GM19025 (cell line): Measurements from ENCODE around the gene SH2D2A.

ENCODE experiments used
- ATAC-seq: cut with Tn5 transposase; IDR thresholded peaks from one replicate; pipeline ENCODE4 v1.9.1; 2021; ENCODE audit warnings: mild to moderate bottlenecking, low read depth, moderate library complexity; ENCODE audit not compliant: unreplicated experiment

Gene SH2D2A

DNA sequence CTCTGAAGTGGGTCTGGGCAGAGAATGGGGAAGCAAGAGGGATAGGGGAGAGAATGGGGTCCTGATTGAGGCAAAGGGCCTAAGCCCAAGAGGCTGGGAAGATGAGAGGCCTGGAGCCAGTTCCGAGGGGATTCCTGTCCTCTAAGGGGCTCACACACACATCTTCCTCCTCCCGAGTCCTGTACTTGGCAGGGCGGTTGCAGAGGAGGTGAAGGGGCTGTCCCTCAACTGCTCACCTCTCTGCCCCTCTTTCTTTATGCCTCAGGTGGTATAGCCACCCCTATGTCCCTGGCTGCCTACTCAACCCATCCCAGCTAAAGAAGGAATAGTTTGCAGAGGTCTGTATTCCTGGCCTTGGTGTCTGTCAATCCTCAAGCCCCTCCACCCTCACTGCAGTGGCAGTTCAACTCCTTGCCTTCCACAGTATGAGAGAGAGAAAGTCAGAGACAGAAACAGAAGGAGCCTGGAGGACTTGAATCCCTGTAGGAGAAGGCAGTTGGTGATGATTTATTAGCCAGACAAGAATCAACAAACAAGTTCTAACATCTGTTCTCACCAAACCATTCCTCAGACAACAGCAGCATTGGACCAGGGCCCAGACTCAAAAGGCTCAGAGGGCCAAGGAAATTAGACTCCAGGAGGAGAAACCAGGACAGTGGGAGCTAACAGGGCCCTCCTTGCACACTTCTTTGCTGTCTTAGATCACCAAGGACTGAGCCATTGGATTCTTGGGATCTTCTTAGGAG is 10.7 kb downstream of the SH2D2A start:
- ATAC-seq, result no peak

DNA sequence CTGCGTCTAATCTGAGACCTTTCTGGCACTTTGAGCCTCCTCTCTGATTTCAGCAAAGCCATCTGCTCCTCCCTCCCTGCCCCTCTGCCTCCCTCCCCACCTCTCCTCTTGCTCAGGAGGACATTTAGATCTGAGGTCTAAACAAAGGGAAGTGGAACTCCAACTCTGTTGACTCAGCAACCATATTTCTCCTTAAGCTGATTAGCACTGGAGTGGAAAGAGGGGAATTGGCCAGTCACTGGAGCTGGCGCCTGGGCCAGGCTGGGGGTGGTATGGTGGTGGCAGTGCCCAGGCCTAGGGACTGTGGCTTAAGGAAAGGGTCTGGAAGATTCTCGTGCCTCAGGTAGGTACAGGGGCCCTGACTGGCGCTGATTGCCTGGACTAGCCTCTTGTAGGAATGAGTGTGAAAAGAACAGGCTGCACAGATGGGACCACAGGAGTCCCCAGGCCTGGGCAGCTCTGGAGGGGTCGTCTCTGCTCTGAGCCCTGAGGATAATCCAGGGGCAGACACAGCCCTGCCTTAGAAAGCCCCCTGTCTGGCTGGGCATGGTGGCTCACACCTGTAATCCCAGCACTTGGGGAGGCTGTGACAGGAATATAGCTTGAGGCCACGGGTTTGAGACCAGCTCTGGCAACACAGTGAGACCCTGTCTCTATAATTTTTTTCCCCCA is 11.9 kb downstream of the SH2D2A start:
- no peak for ATAC-seq

DNA sequence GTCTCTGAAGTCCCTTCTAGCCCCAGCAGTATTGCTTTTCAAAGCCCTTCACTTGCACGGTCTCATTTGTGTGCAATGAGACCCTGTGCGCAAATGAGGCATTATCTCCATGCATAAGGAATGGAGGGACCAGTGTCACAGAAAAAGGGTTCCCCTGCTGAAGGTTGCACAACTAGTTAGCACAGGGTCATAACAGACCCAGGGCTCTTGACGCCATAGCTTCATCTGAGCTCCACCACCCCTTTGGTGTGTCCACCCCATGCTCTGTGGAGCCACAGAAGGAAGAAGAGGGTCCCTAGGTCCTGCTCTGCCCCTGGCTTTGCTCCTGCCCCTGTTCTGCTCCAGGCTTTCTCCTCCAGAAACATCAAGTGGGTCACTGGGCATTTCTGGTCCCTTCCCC is 12.6 kb downstream of the SH2D2A start:
- ATAC-seq, result no peak

DNA sequence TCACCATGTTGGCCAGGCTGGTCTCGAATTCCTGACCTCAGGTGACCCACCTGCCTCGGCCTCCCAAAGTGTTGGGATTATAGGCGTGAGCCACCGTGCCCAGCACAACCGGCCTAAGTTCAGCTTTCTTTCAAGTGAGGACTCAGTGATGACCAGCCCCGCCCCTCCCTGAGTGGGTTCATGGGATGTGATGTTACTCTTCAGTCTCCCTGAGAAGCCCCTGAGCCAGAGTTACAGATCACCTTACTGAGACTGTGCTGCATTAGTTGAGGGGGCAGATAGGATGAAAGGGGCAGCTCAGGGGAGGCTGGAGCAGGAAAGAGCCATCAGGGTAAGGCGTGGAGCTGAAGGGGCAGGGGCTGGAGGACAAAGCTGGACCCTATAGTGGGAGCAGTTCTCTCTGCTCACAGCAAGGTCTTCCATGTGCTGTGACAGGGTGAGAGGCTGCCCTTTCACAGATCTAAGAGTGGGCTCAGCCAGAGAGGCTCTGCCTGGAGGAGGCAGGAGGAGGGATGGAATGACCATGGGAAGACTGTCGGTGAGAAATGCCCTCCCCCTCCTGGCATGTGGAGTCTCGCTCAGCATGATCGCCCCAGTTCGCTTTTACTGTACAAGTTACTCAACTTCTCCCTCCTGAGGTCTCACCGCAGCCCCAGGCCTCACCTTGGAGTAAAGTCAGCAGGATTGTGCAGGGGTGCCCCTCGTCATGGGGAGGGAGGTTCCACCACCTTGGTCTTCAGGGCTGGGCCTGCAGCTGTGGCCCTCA is 13.4 kb downstream of the SH2D2A start:
- ATAC-seq, result no peak

DNA sequence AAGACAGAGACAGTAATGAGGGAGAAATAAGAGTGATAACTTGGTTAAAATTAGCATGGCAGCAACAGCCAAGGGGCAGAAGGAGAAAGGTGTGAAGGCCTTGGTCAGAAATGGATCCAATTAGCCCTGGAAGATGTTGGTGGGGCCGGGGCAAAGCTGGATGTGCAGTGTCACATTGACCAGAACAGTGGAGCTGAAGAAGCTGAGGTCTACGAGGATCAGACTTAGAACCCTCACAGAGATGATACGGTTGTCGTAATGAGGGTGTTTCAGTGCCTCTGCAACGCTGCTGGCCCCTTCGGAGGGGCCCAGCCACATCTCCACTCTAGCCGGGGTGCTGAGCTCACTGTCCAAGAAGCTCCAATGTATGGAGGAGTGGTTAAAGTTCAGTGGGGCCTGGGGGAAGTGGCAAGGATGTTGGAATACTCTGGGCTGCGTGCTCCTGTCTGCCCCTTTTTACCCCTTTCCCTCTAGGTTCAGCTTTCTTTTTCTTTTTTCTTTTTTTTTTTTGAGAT is 14.2 kb downstream of the SH2D2A start:
- ATAC-seq, result no peak

DNA sequence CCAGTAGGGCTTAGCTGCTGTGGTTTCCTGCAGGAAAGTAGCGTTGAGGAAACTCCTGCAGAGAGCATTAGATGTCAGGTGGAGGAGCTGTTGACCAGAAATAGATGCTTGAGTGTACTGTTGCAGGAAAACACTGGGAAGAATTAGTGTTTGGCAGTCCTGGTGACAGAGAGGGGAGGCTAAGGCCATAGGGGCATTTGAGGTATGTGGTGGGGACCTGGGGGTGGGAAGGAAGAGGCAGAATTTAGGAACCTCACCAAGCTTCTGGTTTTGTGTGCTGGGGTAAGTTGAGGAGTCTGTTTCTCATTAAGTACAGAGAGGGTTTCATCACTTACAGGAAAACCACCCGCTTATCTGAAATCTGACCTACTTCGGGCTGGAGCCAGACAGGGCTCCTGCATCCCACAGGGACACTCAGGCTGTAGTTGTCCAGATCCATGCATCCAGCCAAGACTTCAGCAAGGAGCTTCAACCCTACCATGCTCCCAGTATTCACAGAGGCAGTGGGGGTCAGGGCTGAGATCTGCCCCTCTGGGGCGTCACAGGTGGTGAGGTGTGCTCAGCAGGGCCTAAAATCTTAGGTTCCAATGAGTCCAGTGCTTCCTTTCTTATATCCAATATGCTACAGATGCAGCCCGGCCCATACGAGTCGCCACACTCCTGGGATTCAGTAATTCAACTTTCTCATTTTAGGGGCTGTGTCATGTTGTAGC is 15.1 kb downstream of the SH2D2A start:
- ATAC-seq, result no peak

DNA sequence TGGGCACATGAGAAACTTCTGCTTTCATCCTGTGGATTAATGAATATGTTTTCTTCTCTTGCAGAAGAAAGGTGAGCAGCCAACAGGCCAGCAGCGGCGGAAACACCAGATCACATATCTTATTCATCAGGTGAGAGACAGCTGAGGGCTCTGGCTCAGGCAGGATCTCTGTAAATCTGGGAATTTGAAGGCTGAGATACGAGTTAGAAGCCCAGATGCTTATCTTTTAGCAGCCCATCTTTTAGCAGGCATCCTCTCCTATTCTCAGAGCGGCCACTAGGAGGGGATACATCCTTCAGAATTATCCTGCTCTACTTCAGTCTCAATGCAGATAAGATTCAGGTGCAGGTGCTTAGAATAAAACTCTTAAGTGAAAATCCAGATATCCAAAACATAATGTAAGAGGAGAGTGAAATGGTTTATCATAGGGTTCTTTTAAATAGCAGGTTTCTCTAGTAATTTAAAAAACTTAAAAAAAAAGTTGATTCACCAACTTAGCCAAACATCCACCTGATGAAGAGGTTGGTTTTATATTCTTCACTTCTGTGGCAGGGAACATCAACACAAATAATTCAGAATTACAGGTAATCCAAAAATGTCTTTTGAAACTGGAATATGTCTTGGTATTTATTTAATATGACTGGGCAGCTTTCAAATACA is 19.3 kb downstream of the SH2D2A start:
- ATAC-seq, result no peak

DNA sequence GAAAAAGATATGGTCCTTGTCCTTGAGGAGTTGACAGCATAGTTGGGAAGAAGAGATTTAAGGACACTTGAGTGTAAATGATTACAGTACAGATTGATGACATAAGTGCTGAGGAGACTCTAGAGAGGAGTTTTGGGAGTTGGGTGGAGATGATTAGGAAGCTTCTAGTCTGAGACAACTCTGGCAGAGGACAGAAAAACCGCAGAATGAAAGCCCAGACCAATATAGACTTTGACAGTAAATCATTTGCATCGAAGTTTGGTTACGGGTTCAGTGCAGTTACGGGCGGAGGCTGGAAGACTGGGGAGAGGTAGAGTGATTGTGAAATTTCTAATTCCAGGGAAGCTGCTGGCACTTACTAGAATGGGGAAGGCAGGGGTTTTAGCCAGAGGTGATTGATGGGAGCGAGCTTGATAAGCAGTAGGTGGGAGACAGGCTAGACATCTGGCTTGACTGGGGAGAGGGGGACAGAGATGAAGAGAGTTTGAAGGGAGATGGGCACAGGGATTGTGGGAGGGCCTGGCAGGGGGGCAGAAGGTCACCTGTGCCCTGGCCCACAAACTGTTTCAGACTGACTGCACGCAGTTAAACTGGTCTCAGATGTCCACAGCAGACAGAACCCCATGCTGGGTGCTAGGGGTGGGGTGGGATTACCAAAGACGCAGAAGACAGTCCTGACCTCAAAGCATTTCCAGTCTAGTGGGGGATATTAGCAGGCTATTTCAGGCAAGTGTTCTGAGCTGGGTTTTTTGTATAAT is 20.1 kb downstream of the SH2D2A start:
- ATAC-seq, result no peak

DNA sequence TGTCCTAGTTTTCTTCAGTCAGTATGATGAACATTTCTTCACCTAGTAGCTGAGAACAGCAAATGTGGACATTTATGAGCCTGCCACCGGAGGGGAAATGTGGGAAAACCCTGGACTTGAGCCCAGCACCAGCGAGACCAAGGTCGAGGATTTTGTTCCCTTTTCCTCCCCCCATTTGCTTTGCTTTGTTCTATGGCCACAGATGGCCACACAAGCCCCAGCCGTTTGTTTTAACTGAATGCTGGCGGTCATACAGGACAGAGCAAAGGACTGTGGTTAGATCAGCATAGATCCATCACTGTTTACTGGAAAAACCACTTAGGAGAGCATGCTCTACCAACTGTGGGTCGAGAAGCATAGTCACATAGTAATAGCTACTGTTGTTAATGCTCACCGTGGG is 20.9 kb downstream of the SH2D2A start:
- no peak for ATAC-seq

DNA sequence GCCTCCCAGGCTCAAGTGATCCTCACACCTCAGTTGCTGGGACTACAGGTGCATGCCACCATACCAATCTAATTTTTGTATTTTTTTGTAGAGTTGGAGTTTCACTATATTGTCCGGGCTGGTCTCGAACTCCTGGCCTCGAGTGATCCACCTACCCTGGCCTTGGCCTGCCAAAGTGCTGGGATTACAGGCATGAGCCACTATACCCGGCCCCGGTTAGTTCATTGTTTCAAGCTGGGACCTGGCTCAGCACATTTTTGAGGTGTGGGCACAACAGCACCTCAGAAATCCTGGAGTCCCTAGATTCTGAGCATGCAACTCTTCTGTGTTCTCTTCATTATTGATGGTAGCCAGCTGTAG is 21.3 kb downstream of the SH2D2A start:
- no peak for ATAC-seq

DNA sequence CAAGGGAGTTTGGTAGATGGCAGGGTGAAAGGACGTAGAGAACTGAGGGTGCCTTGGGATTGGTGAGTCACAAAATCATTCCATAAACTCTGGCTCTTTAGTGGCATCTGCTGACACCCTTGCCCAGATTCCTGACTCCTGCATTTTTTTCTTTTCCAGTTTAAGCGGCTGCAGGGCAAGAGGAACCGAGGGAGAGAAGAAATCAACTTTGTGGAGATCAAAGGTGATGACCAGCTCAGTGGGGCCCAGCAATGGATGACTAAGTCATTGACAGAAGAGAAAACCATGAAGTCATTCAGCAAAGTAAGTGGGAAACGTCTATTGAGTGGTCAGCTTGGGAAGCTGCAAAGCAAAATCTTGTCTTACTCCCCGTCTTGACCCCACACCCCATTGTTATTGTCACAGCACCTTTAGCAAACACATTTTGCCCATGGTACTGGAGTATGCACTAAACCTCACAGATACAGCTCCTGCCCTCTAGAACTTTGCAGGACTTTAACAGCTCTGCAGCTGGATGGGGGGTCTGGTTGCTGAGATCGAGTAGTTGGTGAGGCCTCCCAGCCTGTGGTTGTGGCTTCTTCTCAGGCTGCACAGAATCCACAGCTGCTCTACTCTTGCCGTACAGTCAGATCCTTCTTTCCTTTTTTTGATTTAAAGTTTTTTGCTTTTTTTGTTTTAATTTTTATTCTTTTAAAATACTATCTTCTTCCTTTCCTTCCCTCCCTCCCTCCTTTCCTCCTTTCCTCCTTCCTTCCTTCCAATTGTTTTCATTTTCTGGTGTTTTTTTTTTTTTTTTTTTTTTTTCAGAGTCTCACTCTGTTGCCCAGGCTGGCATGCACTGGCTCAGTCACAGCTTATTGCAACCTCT is 21.9 kb downstream of the SH2D2A start:
- no peak for ATAC-seq

DNA sequence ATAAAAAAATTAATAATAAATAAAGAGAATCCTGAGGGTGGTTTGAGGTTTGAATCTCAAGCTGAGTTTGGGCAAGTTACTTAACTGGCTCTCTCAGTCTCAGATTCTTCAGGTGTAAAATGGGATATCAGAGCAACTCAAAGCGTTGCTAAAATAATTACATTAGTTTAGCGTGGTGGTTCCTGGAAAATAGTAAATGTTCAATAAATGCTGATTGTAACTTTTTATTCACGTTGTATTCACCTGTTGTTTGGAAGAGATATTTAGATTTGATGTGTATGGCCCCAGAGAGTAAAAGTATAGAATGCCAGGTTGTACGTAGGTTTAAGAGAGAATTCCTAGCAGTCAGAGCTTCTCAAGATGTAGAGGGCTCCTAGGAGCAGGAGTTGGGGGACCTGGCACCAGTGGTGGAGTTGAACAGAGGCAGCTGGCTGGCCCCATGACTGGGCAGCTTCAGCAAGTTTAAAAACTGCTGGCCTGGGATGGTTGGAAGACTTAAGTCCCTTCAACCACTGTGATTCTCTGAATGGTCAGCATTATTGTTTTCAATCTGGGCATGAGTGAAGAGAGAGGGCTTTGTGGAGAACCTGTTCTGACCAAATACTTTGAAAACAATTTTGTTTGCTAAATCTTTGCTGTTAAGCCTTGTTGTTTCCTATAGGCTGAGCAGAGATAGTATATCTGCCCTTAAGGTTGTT is 26.9 kb downstream of the SH2D2A start:
- ATAC-seq, result no peak

DNA sequence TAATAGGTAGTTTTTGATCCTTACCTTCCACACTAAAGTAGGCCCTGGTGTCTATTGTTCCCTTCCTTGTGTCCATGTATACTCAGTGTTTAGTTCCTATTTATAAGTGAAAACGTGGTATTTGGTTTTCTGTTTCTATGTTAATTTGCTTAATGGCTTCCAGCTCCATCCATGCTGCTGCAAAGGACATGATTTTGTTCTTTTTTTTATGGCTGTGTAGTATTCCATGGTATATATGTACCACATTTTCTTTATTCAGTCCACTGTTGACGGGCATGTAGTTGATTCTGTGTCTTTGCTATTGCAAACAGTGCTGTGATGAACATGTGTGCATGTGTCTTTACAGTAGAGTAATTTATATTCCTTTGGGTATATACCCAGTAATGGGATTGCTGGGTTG is 28.5 kb downstream of the SH2D2A start:
- no peak for ATAC-seq

DNA sequence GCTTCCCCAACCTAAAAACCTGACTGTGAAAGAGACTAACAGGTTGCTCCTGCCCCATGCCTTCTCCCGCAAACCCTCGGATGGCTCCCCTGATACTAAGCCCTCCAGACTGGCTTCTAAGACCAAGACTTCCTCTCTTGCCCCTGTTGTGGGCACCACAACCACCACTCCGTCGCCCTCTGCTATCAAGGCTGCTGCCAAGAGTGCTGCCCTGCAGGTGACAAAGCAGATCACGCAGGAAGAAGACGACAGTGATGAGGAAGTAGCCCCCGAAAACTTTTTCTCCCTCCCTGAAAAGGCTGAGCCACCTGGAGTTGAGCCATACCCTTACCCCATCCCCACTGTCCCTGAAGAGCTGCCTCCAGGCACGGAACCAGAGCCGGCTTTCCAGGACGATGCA is 30.0 kb downstream of the SH2D2A start:
- ATAC-seq, result no peak

DNA sequence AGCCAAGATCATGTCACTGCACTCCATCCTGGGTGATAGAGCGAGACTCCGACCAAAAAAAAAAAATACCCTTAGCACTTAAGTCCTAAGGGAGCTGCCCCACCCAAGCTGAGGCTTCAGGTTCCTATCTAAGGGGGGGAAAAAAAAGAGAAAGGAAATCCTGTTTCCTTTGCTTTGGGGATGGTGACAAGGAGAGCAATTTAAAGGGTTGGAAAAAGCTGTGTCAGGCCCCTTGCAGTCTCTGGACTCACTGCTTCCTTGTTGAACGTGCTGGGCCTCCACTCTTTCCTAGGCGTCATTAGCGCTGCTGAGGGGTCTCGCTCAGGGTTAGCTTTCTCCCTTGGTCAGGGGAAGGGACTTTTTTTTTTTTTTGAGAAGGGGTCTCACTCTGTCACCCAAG is 31.2 kb downstream of the SH2D2A start:
- ATAC-seq, result no peak

DNA sequence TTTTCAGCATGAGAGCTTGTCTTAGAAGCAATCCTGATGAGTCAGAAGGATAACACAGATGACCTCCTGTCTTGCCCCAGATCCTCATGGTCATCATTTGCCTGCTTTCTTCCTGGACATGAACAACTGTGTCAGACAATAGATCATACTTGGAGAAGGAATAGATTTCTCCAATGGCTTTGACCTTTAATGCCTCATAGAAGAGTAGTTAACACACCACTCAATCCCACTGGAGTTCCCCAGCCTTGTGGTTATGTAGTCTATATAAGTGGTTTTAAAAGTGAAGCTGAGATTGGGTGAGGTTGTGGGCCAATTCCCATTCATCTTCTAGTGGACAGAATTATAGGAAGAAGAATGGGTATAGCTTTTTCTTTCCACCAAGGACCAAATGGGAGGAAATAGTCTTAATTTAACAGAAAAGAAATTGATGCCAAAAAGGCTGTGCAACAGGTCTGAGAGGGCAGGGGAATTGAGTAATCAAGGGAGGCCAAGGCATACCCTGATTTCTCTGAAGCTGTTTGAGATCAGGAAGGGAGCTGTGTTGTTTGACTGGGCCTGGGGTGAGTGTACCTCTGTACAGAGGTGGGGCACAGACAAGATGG is 35.0 kb downstream of the SH2D2A start:
- no peak for ATAC-seq

DNA sequence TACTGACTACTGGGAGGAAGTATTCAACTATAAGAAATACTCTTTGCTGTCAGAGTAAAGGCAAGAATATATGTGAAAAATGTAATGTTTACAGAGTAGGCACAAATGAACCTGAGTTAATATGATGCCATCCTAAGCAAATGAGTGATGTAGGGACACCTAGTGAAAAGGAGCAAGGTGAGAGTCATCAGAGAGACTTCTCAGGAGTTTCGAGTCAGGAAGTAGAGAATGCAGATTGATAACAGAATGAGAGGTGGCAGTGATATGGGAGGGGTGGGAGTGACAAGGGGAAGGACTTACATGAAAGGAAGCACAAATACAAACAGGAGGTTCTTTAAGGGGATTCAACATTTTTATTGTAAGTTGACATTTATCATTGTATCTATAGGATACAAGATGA is 39.1 kb downstream of the SH2D2A start:
- no peak for ATAC-seq

DNA sequence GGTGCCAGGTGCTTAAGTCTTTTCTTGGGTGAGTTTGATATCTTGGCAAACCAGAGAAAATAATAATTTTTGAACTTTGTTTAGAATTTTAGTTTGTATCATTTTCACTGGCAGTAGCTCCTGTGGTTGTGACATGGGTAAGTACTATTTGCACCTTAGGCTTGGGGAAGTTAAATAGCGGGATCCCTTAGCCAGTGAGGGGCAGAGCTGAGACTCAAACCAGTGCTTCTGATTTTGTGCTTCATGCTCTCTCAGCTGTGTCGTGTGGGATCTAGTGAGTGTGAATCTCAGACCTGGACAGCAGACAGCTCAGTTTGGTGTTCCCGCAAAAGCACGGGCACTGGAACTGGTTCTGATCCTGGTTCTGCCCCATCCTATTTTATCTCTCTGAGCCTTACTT is 39.7 kb downstream of the SH2D2A start:
- ATAC-seq, result no peak
